ENCODE measurements around the gene RAB7B. TPM values are rescaled to one million over a fixed set of nuclear protein-coding genes. Genes with fewer than 3 reads are reported as not detected.
"Not testable (repeated sequence)": the region's sequence is repeated elsewhere in the genome, so short reads cannot be mapped to it uniquely, and the experiment has no call there.

The RAB7B gene
- total RNA-seq, 4 donors from 2014 or later = 0.27 to 0.32 TPM; not detected in 2

GRCh38 chr1:205998457-205999241, 4.5 kb downstream of the RAB7B start:
- 85 to 90% methylated on average over 13 of the region's 13 CpGs for WGBS, 2 donors (ENCODE audit: low coverage in 1 of 2)
- H3K9me3 ChIP-seq = no peaks in the 10 kb centered on the region
- in situ Hi-C loops (cut with MboI; ENCODE audit: low pct_ligation_motif_present in 1 of 4, low pct_unique_long_range_greater_than_20kb in 1 of 4, low sequenced_read_pairs in 3 of 4) = loop anchor here in 1 of 4 donors (25.0 kb wide), 1 partner anchor 114 kb away; the partner anchor contains the start of gene AVPR1B

GRCh38 chr1:205996641-205997040, 6.6 kb downstream of the RAB7B start:
- DNase-seq = not testable (repeated sequence)
- WGBS, 2 donors (ENCODE audit: low coverage in 1 of 2) = 96 to 100% methylated on average over 1 of the region's 1 CpG

More at GRCh38 chr1:205998457-205999241, 4.5 kb downstream of the RAB7B start:
- no peaks in the 10 kb centered on the region for H3K27me3 ChIP-seq
- DNase-seq = no peak
- no peaks in the 10 kb centered on the region for H3K36me3 ChIP-seq
- intact Hi-C loops (cut with DNase I; ENCODE audit: low total_unique reads) = no loop called here
- TF ChIP-seq, protein P1, sequence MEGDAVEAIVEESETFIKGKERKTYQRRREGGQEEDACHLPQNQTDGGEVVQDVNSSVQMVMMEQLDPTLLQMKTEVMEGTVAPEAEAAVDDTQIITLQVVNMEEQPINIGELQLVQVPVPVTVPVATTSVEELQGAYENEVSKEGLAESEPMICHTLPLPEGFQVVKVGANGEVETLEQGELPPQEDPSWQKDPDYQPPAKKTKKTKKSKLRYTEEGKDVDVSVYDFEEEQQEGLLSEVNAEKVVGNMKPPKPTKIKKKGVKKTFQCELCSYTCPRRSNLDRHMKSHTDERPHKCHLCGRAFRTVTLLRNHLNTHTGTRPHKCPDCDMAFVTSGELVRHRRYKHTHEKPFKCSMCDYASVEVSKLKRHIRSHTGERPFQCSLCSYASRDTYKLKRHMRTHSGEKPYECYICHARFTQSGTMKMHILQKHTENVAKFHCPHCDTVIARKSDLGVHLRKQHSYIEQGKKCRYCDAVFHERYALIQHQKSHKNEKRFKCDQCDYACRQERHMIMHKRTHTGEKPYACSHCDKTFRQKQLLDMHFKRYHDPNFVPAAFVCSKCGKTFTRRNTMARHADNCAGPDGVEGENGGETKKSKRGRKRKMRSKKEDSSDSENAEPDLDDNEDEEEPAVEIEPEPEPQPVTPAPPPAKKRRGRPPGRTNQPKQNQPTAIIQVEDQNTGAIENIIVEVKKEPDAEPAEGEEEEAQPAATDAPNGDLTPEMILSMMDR (IDR thresholded peaks at IDR 0.05) = no peak
- TF ChIP-seq POLR2AphosphoS5 (IDR thresholded peaks at IDR 0.05) = no peak
- no peak for TF ChIP-seq POLR2A (IDR thresholded peaks at IDR 0.05)
- H3K4me1 ChIP-seq = peaks cover 0 to 13% (median 11%) of the 10 kb centered on the region in 4 donors
- H3K4me3 ChIP-seq = no peak overlapping the region
- no peak overlapping the region for H3K27ac ChIP-seq

GRCh38 chr1:205994346-205994745, 8.8 kb downstream of the RAB7B start:
- Histone ChIP-seq H3K9me3 (no peaks in the 10 kb centered on the region), H3K27me3 (no peaks in the 10 kb centered on the region), H3K4me3 (no peak overlapping the region), H3K36me3 (no peaks in the 10 kb centered on the region), H3K4me1 (no peaks in the 10 kb centered on the region), H3K27ac (no peak overlapping the region)
- WGBS, 2 donors (ENCODE audit: low coverage in 1 of 2) = 80 to 86% methylated on average over 1 to 4 of the region's 4 CpGs
- intact Hi-C loops (cut with DNase I; ENCODE audit: low total_unique reads) (no loop called here), in situ Hi-C loops (cut with MboI; ENCODE audit: low pct_ligation_motif_present in 1 of 4, low pct_unique_long_range_greater_than_20kb in 1 of 4, low sequenced_read_pairs in 3 of 4) (loop anchor here in 1 of 4 donors (25.0 kb wide), 1 partner anchor 118 kb away; the partner anchor contains the start of gene AVPR1B)
- TF ChIP-seq, protein P1 (IDR thresholded peaks at IDR 0.05) = no peak
- TF ChIP-seq EP300 (IDR thresholded peaks at IDR 0.05; ENCODE audit: low read depth) = no peak
- no peak for TF ChIP-seq POLR2AphosphoS5 (IDR thresholded peaks at IDR 0.05)
- TF ChIP-seq POLR2A (IDR thresholded peaks at IDR 0.05) = no peak
- no peak for DNase-seq

More at GRCh38 chr1:205996641-205997040, 6.6 kb downstream of the RAB7B start:
- H3K4me1 ChIP-seq; H3K27me3 ChIP-seq; intact Hi-C loops (cut with DNase I; ENCODE audit: low total_unique reads); H3K9me3 ChIP-seq; H3K36me3 ChIP-seq; H3K27ac ChIP-seq; H3K4me3 ChIP-seq: not testable (repeated sequence)
- in situ Hi-C loops (cut with MboI; ENCODE audit: low pct_ligation_motif_present in 1 of 4, low pct_unique_long_range_greater_than_20kb in 1 of 4, low sequenced_read_pairs in 3 of 4) = loop anchor here in 1 of 4 donors (25.0 kb wide), 1 partner anchor 116 kb away; the partner anchor contains the start of gene AVPR1B

DNA sequence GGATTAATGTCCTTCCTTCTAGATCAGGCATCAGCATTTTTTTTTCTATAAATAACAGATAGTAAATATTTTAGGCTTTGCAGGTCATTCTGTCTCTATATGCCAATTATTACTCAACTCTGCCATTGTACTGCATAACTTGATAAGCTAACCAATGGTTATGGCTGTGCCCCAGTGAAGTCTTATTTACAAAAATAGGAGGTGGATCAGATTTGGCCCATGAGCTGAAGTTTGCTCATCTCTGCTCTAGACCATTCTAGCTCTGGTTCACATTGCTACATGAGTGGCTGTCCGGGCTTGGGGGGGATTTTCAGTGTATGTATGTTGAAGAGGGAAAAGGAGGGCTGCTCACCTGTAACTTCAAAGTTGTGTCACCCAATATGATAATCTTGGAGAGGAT, 10.1 kb downstream of the RAB7B start:
- intact Hi-C loops (cut with DNase I; ENCODE audit: low total_unique reads) (no loop called here), in situ Hi-C loops (cut with MboI; ENCODE audit: low pct_ligation_motif_present in 1 of 4, low pct_unique_long_range_greater_than_20kb in 1 of 4, low sequenced_read_pairs in 3 of 4) (loop anchor here in 1 of 4 donors (25.0 kb wide), 1 partner anchor 119 kb away; the partner anchor contains the start of gene AVPR1B)
- Histone ChIP-seq H3K36me3 (no peaks in the 10 kb centered on the region), H3K27ac (no peak overlapping the region), H3K4me3 (no peak overlapping the region), H3K9me3 (no peaks in the 10 kb centered on the region), H3K4me1 (no peaks in the 10 kb centered on the region), H3K27me3 (no peaks in the 10 kb centered on the region)
- WGBS, 2 donors (ENCODE audit: low coverage in 1 of 2) = 73% methylated on average over 1 of the region's 1 CpG; no CpG with 5 or more reads in 1 of the 2 donors
- DNase-seq = no peak
- TF ChIP-seq POLR2A (IDR thresholded peaks at IDR 0.05) = no peak

DNA sequence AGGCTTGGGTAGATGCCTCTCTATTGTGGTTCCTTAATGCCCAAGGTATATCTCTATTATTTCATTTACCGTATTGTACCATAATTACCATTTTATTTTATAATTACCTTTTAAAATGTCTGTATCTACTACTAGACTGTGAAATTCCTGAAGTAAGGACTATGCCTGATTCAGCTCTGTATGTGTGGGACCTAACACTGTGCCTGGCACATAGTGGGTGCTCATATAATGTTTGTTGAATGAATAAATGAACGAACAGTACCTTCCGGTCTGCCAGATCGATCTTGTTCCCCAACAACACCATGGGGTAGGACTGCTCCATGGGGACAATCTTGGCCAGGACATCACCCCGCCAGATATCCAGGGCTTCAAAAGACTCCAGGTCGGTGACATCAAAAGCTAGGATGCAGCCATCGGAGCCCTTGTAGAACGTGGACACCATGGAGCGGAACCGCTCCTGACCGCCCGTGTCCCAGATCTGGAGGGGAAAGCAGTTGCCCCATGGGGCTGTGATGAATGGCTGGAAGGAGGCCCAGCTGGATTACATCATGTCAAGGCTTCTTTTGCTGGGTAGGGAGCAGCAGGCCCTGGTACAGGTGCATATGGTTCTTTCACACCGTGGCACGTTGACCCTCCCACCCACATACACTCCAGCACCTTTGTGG, 10.8 kb downstream of the RAB7B start:
- in situ Hi-C loops (cut with MboI; ENCODE audit: low pct_ligation_motif_present in 1 of 4, low pct_unique_long_range_greater_than_20kb in 1 of 4, low sequenced_read_pairs in 3 of 4) = loop anchor here in 1 of 4 donors (25.0 kb wide), 1 partner anchor 120 kb away; the partner anchor contains the start of gene AVPR1B

More for the DNA sequence above, 10.8 kb downstream of the RAB7B start:
- H3K36me3 ChIP-seq = no peaks in the 10 kb centered on the region
- TF ChIP-seq POLR2A (IDR thresholded peaks at IDR 0.05) = no peak
- no peak for TF ChIP-seq POLR2AphosphoS5 (IDR thresholded peaks at IDR 0.05)
- TF ChIP-seq, protein P1 (IDR thresholded peaks at IDR 0.05) = no peak
- TF ChIP-seq EP300 (IDR thresholded peaks at IDR 0.05; ENCODE audit: low read depth) = no peak
- no peak overlapping the region for H3K4me3 ChIP-seq
- WGBS, 2 donors (ENCODE audit: low coverage in 1 of 2) = 80 to 92% methylated on average over 2 to 14 of the region's 14 CpGs
- intact Hi-C loops (cut with DNase I; ENCODE audit: low total_unique reads) = no loop called here
- no peak for DNase-seq
- no peaks in the 10 kb centered on the region for H3K9me3 ChIP-seq
- H3K4me1 ChIP-seq = no peaks in the 10 kb centered on the region
- no peak overlapping the region for H3K27ac ChIP-seq
- no peaks in the 10 kb centered on the region for H3K27me3 ChIP-seq
